H54 (cell line): ENCODE data around the gene HMMR.
"Not testable (repeated sequence)": the region's sequence is repeated elsewhere in the genome, so short reads cannot be mapped to it uniquely, and the experiment has no call there.

Experiments used
- DNase-seq: peaks from one replicate; pipeline ENCODE4 v3.0.0; 2011; ENCODE audit warnings: low spot score, mixed read lengths; ENCODE audit not compliant: insufficient read length
- FAIRE-seq: peaks from 3 replicates; lab custom pipeline; 2011; peaks lifted over from hg19 to GRCh38; lab: Jason Lieb, UNC
- POLR2A ChIP-seq: IDR thresholded peaks from 2 replicates; pipeline ENCODE4 v1.6.1; 2011; ENCODE audit warnings: low read depth, mild to moderate bottlenecking, low read length

HMMR gene, protein sequence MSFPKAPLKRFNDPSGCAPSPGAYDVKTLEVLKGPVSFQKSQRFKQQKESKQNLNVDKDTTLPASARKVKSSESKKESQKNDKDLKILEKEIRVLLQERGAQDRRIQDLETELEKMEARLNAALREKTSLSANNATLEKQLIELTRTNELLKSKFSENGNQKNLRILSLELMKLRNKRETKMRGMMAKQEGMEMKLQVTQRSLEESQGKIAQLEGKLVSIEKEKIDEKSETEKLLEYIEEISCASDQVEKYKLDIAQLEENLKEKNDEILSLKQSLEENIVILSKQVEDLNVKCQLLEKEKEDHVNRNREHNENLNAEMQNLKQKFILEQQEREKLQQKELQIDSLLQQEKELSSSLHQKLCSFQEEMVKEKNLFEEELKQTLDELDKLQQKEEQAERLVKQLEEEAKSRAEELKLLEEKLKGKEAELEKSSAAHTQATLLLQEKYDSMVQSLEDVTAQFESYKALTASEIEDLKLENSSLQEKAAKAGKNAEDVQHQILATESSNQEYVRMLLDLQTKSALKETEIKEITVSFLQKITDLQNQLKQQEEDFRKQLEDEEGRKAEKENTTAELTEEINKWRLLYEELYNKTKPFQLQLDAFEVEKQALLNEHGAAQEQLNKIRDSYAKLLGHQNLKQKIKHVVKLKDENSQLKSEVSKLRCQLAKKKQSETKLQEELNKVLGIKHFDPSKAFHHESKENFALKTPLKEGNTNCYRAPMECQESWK

DNA sequence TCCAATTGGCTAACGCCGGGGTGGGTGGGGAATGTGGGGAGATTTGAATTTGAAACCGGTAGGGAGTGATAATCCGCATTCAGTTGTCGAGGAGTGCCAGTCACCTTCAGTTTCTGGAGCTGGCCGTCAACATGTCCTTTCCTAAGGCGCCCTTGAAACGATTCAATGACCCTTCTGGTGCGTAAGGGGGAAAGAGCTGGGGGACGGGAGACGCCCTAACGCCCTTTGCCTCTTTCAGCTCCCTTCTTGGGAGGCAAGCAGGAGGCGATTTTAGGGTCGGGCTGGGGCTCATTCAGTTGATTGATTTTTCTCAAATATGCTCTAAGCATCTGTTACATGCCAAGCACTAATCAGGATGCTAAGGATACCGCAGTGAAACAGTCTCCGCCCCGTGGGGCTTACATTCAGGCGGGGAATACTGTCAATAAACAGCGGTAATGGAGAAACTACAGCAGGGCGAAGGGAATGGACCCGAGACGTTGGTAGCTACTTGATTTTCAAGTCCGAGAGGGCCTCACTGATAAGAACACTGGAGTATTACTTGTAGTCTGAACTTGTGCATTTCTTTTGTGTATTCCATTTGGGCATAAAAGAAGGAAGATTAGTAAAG, at the start of gene HMMR:
HMMR (plus strand) TSS at position 71 of the 610 bp plus-strand sequence; CDS start at position 132, 61 bp downstream.
- FAIRE-seq (no peak), DNase-seq (no peak)
- peak; percentile 74 for TF ChIP-seq POLR2A

DNA sequence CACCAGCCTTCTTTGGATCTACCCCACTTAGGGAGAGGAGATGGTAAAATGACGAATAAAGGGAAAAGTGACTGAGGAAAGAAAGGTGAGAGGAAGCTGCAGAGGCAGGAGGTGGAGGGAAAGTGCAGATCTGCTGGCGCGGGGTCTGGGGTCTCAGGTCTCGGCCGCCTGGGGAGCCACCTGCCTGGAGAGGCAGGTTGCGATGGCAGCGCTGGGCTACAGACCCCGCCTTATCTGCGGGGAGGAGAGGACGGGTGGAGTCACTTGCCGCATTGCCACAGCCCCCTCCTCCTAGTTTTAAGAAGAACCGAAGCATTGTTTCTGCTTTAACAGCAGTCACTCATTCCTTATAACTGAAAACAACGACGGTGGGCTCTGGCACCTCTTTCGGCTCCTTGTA, 44.8 kb upstream of the HMMR start:
- FAIRE-seq, DNase-seq: not testable (repeated sequence)

DNA sequence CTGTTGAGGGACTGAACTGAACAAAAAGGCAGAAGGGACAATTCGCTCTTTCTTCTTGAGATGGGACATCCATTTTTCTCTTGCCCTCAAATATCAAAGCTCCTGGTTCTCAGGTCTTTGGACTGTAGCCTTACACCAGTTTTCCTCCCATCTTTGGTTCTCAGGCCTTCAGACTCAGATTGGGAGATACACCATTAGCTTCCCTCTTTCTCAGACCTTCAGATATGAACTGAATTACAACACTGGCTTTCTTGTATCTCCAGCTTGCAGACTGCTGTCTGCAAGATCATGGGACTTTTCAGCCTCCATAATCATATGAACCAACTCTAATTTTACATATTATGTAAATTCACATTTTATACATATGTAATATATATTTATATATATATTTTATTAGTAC, 35.6 kb upstream of the HMMR start:
- FAIRE-seq (no peak), DNase-seq (no peak)
- no peak for TF ChIP-seq POLR2A

DNA sequence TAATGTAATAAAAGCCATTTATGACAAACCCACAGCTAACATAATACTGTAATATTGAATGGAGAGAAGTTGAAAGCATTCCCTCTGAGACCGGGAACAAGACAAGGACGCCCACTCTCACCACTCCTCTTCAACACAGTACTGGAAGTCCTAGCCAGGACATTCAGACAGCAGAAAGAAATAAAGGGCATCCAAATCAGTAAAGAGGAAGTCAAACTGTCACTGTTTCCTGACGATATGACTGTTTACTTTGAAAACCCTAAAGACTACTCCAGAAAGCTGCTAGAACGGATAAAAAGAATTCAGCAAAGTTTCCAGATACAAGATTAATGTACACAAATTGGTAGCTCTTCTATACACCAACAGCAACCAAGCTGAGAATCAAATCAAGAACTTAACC, 34.3 kb upstream of the HMMR start:
- not testable (repeated sequence) for DNase-seq, FAIRE-seq

DNA sequence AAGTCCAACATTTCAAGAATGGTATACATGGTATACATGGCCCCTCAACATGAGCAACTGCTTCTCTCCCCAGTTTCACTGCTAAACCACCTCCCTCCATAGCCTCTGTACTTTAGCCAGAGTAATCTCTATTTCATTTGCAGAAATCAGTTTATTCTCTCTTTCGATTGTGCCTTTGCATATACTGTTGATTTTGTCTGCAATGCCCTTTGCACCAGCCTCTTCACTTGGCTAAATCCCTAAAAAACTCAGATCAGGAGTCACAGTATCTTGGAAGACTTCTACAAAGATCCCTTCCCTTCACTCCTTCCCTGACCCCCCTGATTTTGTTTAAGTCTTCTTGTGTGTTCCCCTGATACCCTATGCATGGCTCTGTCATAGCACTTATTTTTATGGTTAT, 27.9 kb upstream of the HMMR start:
- FAIRE-seq = no peak
- TF ChIP-seq POLR2A = no peak
- no peak for DNase-seq

DNA sequence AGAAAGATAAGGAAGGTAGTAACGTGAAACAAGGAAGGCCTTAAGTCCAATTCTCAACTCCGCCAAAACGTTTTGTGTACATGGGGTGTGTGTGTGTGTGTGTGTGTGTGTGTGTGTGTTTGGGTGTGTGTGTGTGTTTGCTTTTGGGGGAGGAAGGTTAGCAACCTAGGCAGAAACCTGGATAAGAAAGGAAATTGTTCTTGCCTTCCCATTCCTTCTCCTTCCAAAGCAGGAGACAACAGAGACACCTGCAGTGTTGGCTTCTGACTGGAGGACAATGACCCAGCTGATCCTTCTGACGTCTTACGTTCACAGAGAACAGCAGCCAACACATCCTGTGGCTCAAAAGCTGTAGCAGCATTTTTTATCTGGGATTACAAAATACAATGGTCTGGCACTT, 27.2 kb upstream of the HMMR start:
- no peak for TF ChIP-seq POLR2A
- no peak for DNase-seq
- FAIRE-seq = no peak

DNA sequence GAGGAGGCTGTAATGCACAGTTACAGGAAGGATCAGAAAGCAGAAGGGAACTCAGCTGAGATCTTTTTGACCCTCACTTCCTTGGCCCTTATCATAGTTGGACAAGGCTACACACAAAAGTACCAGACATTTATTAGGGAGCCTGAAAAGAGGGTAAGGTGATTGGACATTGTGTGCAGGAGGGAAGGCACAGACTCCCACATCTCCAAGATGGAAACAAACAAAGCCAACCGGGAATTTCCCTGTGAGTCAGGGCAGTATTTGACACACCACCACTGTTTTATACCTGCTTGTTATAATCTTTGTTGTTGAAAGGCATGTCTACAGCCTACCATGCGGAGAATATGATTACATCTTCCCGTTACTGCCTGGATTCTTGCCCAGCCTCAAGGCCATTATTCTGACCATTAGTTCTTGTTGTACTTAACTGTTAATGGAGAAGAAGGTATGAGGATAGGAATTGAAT, 26.0 kb upstream of the HMMR start:
- FAIRE-seq (peak; percentile 88), DNase-seq (no peak)
- no peak for TF ChIP-seq POLR2A

DNA sequence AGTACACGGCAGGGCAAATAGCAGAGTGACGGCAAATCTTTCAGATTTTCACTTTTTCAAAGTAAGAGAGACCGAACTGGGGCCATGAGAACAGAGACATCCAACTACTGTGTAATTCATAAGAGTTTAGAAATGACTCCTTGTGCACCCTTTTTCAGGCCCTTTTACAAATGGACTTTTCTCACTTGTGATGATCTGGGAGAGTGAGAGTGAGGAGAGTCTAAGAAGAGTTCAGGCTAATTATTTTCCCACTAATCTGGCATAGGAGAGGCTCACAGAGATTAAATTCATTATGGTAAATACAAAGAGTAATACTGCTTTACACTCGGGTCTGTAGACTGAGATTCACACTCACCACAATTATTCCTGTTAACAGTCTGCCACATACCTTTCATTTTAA, 23.9 kb upstream of the HMMR start:
- DNase-seq (no peak), FAIRE-seq (no peak)
- no peak for TF ChIP-seq POLR2A

DNA sequence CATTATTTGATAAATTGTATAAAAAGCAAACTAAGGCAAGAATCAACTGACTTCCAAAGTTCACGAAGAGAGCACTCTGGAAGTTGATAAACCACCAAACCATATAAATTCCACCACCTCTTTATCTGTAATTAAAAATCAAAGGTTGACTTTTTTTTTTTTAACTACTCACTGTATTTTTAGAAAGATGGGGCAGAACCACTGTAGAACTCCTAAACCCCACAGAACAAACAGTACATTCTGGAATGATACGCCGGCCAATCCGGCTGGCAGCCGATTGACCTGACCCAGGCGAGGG, 23.5 kb upstream of the HMMR start:
- DNase-seq (no peak), FAIRE-seq (no peak)
- TF ChIP-seq POLR2A = no peak

DNA sequence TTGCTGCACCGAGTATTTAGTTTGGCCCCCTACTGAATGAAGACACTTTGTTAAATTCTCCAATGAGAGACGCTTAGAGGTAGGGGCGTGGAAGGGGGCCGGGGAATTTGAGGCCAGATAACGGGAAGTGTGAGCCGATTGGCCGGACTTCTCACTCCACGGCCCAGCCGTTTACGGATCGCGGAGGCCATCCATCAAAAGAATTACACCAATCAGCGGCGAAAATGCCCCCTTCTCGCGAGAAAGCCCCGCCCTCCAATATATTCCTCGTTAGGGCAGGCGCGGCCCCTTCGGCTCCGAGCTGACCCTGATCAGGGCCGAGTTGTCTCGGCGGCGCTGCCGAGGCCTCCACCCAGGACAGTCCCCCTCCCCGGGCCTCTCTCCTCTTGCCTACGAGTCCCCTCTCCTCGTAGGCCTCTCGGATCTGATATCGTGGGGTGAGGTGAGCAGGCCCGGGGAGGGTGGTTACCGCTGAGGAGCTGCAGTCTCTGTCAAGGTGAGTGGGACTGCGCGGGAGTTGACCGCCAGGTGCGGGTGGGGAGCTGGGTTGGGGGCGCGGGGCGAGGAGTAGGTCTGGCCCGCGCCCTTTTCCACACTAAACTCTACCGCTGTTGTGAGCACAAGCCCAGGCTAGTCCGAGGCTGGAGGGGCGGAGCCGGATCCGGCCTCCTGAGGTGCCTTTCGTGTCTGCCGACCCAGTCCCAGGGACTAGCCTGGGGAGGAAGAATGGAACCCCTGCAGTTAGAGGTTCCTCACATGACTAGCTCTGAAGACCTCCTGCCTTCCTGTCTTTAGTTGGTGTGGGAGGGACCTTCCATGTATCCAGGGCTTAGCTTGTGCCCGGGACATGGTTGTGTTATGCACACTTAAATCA, 22.9 kb upstream of the HMMR start, which contains the start of gene CCNG1:
CCNG1 (plus strand) TSS at position 287 of the 874 bp plus-strand sequence. CDS start 1,662 bp downstream, outside the sequence.
- DNase-seq (peak; percentile 61), FAIRE-seq (peak; percentile 97)
- peak; percentile 87 for TF ChIP-seq POLR2A

DNA sequence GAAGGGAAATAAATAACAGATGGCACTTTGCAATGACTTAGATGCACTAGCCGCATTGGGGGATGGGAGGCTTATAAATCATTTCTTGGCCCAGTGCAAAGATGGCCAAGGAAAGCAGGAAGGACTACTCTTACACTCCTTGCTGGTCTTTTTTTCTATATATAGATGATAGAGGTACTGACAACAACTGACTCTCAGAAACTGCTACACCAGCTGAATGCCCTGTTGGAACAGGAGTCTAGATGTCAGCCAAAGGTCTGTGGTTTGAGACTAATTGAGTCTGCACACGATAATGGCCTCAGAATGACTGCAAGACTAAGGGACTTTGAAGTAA, 21.4 kb upstream of the HMMR start:
- FAIRE-seq (peak; percentile 43), DNase-seq (no peak)

DNA sequence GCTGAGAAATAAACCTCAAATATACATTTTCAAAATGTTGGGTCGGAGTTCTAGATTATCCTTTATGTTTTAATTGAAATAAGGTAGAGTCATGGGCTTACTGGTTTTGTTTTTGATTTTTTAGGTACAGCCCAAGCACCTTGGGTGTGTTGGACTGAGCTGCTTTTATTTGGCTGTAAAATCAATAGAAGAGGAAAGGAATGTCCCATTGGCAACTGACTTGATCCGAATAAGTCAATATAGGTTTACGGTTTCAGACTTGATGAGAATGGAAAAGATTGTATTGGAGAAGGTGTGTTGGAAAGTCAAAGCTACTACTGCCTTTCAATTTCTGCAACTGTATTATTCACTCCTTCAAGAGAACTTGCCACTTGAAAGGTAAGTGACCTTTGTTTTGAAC, 19.5 kb upstream of the HMMR start:
- no peak for DNase-seq
- FAIRE-seq = no peak

More for the DNA sequence above, 21.4 kb upstream of the HMMR start:
- TF ChIP-seq POLR2A = no peak

DNA sequence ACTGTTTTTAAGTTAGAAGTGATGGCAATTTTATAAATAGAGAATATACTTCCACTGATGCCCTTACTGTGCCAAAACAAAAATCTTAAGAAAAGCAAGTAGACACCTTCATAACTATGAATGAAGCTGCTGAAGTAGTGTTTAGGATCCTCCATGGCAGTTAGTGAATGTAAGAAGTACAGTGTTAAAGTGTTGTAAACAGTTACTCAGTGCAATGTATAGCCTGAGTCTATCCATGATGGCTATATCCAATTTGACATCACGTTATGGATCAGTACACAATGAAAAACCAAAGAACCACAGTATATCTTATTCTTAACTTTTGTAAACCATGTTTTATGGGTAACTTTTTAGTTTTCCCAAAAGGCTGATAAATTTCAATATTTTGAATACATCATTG, 15.9 kb upstream of the HMMR start:
- no peak for TF ChIP-seq POLR2A
- FAIRE-seq (peak; percentile 52), DNase-seq (no peak)

More for the DNA sequence above, 19.5 kb upstream of the HMMR start:
- no peak for TF ChIP-seq POLR2A
